SH-SY5Y (cell line): Measurements from ENCODE around the gene NRG3.

Experiments
- GATA2 ChIP-seq: IDR thresholded peaks from 2 replicates; pipeline ENCODE4 v1.6.1; 2011; ENCODE audit warnings: mild to moderate bottlenecking, low read depth, low read length
- GATA3 ChIP-seq: IDR thresholded peaks from 2 replicates; pipeline ENCODE4 v1.6.1; 2011; ENCODE audit warnings: low read depth, mild to moderate bottlenecking, low read length, moderate library complexity

The NRG3 gene

DNA sequence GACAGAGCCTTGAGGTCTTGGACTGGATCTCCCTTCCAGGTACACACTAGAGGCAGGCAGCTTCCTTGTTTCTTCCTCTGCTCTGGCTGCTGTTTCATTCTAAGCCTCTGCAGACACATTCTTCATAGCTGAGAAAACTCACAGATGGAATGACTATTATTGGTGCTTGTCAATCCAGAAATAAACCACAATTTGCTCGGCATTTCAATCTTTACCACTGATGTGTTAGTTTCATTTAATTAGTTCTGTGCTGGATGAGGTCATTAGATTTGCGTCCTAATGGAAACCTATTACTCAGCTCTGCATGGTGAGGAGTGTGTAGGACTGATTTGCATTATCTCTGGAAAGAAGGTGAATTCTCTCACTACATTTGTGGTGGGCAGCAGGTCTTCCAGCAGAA lies 392.5 kb downstream of the NRG3 start:
- TF ChIP-seq GATA2 (no peak), GATA3 (no peak)

DNA sequence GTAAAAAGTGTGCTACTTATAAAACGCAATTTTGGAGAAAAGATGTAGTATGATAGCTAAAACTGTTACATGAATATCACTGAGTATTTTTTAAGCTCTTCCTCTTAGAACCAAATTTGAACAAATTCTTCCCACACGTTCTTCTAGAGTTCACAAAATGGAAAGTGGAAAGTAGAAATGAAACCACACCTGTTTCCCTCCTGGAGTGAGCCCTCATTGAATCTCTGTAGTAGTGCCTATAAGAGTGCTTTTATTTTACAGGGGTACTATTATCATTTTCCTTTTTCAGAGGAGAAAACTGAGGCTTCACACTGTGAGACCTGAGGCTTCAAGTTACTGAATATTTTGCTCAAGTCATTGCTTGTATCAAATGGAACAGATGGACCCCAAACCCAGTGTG lies 393.0 kb downstream of the NRG3 start:
- TF ChIP-seq GATA2: no peak

DNA sequence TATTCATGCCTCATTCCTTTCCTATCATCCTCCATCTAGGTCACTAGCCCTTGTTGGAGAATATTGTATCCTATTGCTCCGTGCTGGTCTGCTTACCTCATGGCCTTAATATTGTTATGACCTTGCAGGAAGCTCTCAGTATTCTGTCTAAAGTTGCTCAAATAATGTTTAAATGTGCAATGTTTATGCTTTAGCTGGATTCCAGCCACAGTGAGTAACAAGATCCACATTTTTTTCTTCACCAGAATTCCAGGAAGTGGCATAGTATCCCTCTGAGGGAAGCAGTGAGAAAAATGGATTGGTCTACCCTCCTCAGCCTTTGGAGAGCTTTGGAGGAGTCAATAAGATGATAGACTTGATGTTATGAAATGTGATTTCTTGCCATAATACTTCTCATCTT lies 402.6 kb downstream of the NRG3 start:
- TF ChIP-seq GATA2: no peak
- no peak for TF ChIP-seq GATA3

DNA sequence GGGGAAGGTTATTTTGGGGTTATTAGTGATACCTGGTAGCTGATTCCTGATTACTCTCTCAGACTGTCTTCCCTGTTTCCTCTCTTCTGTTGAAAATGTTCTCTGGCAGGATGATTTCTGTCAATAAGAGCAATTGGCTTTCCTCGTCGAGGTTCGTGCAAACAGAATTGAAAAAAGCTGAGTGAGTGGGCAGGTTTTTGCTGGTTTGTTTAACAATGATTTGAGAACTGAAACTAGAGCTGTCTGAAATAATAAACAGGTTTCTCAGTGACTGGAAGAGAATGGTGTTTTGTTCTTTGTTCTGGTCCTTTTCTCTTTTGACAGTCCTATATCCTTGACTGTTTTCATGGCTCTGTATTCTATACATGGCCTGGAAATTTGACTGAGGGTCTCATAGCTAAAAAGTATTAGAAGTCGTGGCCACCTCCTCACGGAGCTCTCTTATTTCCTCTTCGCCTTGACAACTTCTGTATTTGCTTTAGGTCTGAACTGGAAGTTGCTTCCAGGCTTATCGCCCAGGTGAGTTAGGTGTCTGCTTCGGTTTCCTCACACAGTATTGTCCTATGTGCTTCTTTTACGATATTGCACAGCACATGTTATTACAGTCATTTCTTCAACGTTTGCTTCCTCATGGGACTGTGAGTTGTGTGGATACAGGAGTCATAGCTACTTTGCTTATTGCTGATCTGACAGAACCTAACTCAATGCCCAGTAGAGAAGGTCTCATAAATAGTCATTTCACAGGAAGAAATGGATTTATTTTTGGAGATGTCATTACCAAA lies 403.6 kb downstream of the NRG3 start:
- TF ChIP-seq GATA2: no peak
- no peak for TF ChIP-seq GATA3

DNA sequence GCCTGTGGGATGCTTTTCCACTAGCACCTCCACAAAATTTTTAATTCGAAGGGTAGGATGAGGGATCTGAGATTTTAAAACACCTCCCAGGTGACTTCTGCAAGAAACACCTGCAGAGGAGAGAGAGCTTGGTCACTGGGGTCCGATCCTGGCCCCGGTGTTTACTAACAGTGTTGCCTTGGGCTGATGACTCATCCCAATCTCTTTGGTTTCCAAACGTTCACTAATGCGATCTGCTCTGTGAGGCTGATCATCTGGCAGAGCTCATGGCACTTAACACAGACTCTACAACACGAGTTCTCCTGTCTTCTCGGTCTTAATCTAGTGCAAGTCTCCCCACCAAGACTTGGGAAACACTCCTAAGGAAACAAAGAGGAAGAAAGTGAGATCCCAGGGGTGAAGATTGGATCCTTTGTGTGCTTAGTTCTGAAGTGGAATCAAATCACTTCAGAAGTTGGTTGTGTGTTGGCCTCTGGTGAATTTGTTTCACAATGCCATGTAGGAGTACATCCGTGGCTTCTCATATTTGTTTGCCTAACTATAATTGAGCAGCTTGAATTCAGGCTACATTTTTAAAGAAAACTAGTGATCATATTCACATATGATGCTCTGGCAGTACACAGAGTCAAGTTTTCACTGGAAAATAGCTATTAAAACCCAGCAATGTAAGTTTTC lies 407.9 kb downstream of the NRG3 start:
- TF ChIP-seq GATA2: no peak
- no peak for TF ChIP-seq GATA3

DNA sequence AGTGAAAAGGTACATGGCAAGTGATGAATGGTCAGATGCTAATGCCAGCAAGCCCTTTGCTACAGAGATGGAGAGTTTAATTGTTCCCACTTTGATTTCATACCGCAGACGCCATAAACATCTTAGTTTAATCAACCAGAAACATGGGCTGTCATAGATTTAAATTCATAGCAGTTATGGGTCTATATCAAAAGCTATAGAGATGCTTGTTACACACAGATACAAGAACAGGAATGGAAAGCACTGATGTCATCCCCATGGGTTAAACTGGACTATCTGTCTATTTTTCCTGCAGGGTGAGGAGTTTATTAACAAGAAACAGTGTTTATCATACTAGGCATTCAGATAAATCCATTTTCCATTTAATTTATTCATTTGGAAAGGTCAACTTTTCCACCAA lies 409.2 kb downstream of the NRG3 start:
- TF ChIP-seq GATA2 (no peak), GATA3 (no peak)

DNA sequence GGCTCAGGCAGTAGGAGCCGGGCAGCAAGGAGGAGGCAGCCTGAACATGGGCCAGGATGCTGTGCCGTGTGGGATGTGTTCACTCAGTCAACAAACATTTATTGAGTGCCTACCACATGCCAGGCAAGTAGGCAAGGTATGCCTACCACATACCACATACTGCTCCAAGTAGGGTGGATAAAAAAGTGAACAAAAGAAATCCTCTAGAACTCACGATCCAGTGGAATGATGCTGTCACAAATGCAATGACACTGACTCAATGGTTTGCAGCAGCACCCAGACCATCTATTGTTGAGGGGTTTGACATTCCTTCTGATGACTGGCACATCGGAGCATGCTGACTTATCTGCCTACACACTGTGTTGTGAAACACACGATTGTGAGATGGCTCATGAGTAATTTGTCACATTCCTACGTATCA lies 413.5 kb downstream of the NRG3 start:
- TF ChIP-seq GATA3 (no peak), GATA2 (no peak)

DNA sequence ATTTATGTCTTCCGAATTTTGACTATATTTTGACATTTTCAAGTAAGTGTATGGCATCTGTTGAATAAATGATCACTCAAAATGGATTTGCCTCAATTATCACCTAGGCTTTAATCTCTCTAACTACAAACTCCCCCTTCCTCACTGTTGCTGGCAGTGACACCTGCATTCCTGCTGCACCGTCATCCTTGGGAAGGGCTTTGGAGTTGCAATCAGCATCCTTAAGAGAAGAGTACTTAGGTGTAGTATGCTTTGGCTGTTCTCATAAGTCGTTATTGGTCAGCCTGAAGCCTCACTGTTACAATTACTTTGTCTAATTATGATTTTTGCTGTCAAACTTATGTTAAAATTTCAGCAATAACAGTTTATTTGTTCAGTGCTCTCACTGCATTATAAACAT lies 415.0 kb downstream of the NRG3 start:
- TF ChIP-seq GATA3 (no peak), GATA2 (no peak)

DNA sequence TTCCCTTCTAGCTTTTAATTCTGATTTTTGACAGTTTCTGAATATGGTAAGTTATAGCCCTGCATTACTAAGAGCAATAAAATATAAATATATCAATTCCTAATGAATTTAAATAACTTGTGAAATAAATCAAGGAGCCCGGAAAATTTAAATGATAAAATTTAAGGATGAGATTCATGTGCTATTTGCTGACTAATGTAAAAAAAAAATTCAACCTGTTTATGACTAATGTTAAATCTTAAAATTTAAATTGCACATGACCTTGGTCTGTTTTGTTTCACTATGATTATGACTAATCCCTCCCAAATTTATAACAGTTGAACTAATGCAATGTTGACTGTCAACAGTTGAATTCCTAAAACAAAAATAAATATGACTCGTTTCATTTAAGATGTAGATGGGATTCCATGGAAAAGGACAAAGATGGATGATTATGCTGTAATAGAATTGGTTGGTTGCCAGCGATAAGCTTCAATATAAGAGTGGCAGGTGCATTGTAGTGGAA lies 419.9 kb downstream of the NRG3 start:
- no peak for TF ChIP-seq GATA3
- TF ChIP-seq GATA2: no peak

DNA sequence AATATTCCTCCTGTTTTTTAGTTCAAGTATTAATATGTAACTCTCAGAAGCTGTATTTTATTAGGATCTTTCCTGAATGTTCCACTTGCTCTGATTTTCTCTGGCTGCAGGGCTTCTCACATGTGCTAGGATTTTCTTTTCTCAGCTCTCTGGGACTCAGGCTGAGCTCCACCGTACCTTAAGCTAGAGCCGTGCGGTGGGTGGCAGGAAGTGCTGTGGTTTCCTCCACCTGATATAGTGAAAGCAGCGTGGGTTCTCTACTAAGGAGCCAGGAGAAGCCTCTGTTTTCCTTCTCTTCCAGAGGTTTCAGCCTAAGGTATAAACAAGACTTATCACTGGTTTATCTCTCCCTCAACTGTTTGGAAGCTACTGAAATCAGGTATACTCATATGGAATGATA lies 433.6 kb downstream of the NRG3 start:
- TF ChIP-seq GATA3 (no peak), GATA2 (no peak)

DNA sequence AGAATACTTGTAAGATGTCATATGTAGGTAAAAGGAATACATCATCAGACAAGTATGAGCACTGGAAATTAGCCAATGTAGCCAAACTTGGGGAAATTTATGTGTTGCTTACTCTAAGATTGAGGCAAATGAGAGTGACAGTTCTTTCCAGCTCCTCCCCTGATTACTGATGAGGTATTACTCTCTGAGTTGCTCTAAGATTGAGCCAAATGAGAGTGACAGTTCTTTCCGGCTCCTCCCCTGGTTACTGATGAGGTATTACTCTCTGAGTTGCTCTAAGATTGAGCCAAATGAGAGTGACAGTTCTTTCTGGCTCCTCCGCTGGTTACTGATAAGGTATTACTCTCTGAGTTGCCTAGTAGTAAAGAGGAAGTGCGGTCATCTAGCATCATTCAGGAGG lies 435.8 kb downstream of the NRG3 start:
- no peak for TF ChIP-seq GATA2
- no peak for TF ChIP-seq GATA3

DNA sequence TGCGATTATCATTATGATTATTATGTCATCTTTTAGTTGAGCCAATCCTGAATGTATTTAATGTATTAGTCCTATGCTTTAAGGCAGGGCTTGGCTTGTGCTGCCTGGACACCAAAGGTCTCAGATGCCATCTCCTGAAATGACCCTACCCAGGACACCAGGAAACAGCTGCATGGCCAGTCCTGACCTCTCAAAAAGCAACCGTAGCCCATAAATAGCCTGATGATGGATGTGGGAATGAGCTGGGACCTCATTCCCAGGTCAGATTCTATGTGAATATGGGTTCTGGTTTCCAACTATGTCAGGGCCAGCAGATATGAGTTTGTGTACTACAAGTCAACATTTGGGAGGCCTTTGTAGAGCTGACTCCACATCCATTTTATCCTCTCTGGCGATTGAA lies 438.4 kb downstream of the NRG3 start:
- no peak for TF ChIP-seq GATA2
- no peak for TF ChIP-seq GATA3

DNA sequence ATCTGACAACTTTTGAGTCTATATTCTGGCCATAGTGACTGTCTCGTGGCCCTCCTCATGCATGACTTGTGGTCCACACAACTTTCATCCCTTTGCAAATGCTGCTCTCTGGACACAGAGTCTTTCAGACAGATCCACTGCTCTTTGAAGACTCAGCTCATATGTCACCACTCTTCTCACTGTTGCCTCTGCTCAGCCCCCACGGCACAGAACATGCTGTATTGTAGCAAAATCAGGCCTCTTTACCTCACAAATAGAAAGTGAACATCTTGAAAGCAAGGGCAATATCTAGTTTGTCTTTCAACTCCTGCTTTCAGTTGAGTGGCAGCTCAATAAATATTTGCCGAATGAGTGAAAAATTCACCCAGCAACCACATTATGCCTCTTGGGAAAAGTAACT lies 443.5 kb downstream of the NRG3 start:
- TF ChIP-seq GATA3: no peak
- TF ChIP-seq GATA2: no peak

DNA sequence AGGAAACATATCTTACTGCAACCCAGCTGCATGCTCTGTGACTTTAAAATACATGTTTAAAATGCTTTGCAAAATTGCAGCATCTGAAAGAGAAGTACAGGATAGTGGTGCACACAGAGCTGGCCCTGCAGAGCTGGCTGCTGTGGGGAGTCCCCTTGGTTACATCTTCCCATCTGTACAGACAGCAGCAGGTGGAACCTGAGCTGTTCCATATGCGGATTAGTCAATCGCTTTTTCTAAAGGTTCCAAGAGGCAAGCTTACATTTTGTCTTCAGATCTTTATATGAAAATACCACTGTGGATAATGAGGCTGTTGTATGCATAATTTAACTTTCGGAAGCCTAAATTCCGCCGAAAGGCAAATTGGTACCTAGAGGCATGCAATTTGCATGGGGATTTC lies 444.1 kb downstream of the NRG3 start:
- TF ChIP-seq GATA3 (no peak), GATA2 (no peak)

DNA sequence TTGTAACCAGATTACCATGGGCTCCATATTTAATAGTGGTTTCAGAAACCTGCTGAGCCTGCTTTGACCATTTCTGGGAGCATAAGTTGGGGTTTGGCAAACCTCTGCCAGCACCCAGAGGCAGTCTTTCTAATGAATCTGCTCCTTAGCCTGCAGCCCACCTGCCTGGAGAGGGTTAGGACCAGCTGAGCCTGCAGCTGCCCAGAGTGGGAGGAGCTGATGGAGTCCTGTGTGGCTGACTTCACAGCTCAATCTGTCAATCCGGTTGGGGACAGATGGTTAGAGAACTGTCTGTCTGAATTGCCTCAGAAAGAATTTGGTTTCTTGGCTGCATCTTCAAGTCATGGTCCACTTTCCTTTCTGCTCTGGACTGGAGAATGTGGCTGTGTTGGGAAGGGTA lies 444.6 kb downstream of the NRG3 start:
- TF ChIP-seq GATA3 (no peak), GATA2 (no peak)

DNA sequence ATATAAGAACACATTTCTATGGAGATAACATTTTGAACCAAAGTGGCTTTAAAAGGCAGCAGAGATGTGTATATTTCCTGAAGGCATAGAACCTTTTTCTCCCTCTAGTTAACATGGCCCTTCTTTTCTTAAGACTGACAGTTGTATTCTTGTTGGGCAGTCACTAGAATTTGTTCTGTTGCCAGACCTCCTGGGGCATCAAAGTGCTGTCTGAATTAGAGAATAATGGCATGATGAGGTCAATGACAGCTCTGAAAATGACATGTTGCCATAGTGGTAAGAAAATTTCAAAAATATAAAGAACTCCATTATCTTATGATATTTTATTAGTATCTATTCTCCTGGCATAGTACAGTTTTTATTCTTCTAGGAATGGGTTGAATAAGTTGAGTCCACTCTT lies 446.7 kb downstream of the NRG3 start:
- TF ChIP-seq GATA3: no peak
- no peak for TF ChIP-seq GATA2
